Measurements from ENCODE around the gene ZNF215.
"Not testable (repeated sequence)": the region's sequence is repeated elsewhere in the genome, so short reads cannot be mapped to it uniquely, and the experiment has no call there.

ZNF215 gene

GRCh38 chr11:6941970-6942369 is 15.7 kb downstream of the ZNF215 start:
- no peaks in the 10 kb centered on the region for H3K9me3 ChIP-seq (ENCODE audit: control insufficient read depth, low read length)
- no peaks in the 10 kb centered on the region for H3K4me1 ChIP-seq (ENCODE audit: control insufficient read depth, insufficient read depth, low read length, poor library complexity, severe bottlenecking)
- no peaks in the 10 kb centered on the region for H3K36me3 ChIP-seq (ENCODE audit: control insufficient read depth, insufficient read depth, low read length)
- H3K27ac ChIP-seq (ENCODE audit: low read depth, low read length, severe bottlenecking) = no peak overlapping the region
- no peak overlapping the region for H3K4me3 ChIP-seq (ENCODE audit: extremely low read depth, insufficient read depth, low read length, poor library complexity, severe bottlenecking)

DNA sequence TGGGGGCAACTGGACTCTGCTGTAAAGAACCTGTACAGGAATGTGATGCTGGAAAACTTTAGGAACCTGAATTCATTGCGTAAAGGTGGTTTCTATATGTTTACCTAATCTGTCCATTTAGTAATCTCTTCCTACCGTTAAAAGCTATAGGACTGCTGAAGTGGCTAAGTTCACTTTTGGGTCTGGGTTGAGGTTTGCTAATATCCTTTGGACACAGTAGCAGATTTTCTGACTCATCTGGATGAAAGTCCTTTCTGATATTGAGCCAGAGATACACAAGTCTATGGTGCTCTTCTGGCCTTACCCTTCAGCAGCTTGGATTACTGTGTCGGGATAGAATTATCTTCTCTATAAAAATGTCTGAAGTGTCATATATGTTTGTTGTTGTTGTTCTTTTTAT is 16.9 kb downstream of the ZNF215 start:
- Histone ChIP-seq H3K9me3 (ENCODE audit: control insufficient read depth, low read length) (no peaks in the 10 kb centered on the region), H3K36me3 (ENCODE audit: control insufficient read depth, insufficient read depth, low read length) (no peaks in the 10 kb centered on the region), H3K4me3 (ENCODE audit: extremely low read depth, insufficient read depth, low read length, poor library complexity, severe bottlenecking) (no peak overlapping the region), H3K4me1 (ENCODE audit: control insufficient read depth, insufficient read depth, low read length, poor library complexity, severe bottlenecking) (no peaks in the 10 kb centered on the region), H3K27ac (ENCODE audit: low read depth, low read length, severe bottlenecking) (no peak overlapping the region)
- WGBS, 2 experiments (ENCODE audit: insufficient coverage in 2 of 2) = 100% methylated on average over 1 of the region's 3 CpGs; no CpG with 5 or more reads in 1 of the 2 experiments

DNA sequence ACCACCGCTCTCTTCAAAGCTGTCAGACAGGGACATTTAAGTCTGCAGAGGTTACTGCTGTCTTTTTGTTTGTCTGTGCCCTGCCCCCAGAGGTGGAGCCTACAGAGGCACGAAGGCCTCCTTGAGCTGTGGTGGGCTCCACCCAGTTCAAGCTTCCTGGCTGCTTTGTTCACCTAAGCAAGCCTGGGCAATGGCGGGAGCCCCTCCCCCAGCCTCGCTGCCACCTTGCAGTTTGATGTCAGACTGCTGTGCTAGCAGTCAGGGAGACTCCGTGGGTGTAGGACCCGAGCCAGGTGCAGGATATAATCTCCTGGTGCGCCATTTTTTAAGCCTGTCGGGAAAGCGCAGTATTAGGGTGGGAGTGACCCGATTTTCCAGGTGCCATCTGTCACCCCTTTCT is 28.0 kb downstream of the ZNF215 start:
- not testable (repeated sequence) for H3K27ac ChIP-seq (ENCODE audit: low read depth, low read length, severe bottlenecking); H3K4me1 ChIP-seq (ENCODE audit: control insufficient read depth, insufficient read depth, low read length, poor library complexity, severe bottlenecking); H3K9me3 ChIP-seq (ENCODE audit: control insufficient read depth, low read length); H3K4me3 ChIP-seq (ENCODE audit: extremely low read depth, insufficient read depth, low read length, poor library complexity, severe bottlenecking); H3K36me3 ChIP-seq (ENCODE audit: control insufficient read depth, insufficient read depth, low read length)
- 96 to 97% methylated on average over 5 to 9 of the region's 10 CpGs for WGBS, 2 experiments (ENCODE audit: insufficient coverage in 2 of 2)

DNA sequence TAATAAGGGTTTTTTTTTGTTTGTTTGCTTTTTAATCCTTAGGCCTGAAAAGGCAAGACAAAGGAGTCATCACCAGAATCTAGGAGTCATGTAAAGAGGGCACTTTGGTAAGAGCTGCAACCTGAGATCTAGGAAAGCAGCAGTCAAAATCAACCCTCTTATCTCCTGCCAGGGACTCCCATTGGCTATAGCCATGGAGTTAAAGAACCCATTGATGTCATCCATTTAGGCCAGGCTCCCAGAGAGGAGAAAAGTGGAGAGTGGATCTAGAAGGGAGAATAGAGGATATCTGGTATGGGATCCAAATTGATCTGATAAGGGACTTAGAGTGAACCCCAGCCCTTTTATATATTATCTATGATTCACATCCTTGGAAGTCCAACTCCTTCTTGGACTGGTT is 35.9 kb downstream of the ZNF215 start:
- H3K27ac ChIP-seq (ENCODE audit: low read depth, low read length, severe bottlenecking) = no peak overlapping the region
- no peaks in the 10 kb centered on the region for H3K9me3 ChIP-seq (ENCODE audit: control insufficient read depth, low read length)
- H3K4me3 ChIP-seq (ENCODE audit: extremely low read depth, insufficient read depth, low read length, poor library complexity, severe bottlenecking) = no peak overlapping the region
- H3K4me1 ChIP-seq (ENCODE audit: control insufficient read depth, insufficient read depth, low read length, poor library complexity, severe bottlenecking) = no peaks in the 10 kb centered on the region
- no peaks in the 10 kb centered on the region for H3K36me3 ChIP-seq (ENCODE audit: control insufficient read depth, insufficient read depth, low read length)

- whole genome bisulfite sequencing, 2 experiments (ENCODE audit: insufficient coverage in 2 of 2) = no CpG with 5 or more reads among the region's 1 CpG
- Histone ChIP-seq H3K4me3 (ENCODE audit: extremely low read depth, insufficient read depth, low read length, poor library complexity, severe bottlenecking) (no peak overlapping the region), H3K4me1 (ENCODE audit: control insufficient read depth, insufficient read depth, low read length, poor library complexity, severe bottlenecking) (no peaks in the 10 kb centered on the region), H3K36me3 (ENCODE audit: control insufficient read depth, insufficient read depth, low read length) (no peaks in the 10 kb centered on the region), H3K27ac (ENCODE audit: low read depth, low read length, severe bottlenecking) (no peak overlapping the region), H3K9me3 (ENCODE audit: control insufficient read depth, low read length) (no peaks in the 10 kb centered on the region)
These were observed 36.4 kb downstream of the ZNF215 start for GRCh38 chr11:6962673-6963072.

DNA sequence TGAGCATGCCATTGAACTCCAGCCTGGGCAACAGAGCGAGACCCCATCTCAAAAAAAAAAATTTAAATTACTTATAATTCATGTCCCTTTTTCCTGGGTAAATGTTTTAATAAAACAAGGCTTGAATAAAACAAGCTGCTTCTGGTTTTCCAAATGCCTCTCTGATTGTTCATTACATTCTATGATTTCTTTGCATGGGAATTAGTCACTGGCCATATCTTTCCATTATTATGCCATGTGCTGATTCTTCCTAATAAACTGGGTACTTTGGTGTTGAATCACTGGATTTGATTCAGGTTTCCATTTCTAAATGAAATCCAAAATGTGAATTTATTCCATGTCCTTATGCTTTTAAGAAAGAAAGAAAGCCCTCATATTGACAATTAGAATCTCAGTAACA is 42.6 kb downstream of the ZNF215 start:
- H3K27ac ChIP-seq (ENCODE audit: low read depth, low read length, severe bottlenecking) = no peak overlapping the region
- no peaks in the 10 kb centered on the region for H3K4me1 ChIP-seq (ENCODE audit: control insufficient read depth, insufficient read depth, low read length, poor library complexity, severe bottlenecking)
- H3K9me3 ChIP-seq (ENCODE audit: control insufficient read depth, low read length) = no peaks in the 10 kb centered on the region
- H3K4me3 ChIP-seq (ENCODE audit: extremely low read depth, insufficient read depth, low read length, poor library complexity, severe bottlenecking) = no peak overlapping the region
- no CpG with 5 or more reads among the region's 1 CpG for WGBS, 2 experiments (ENCODE audit: insufficient coverage in 2 of 2)
- no peaks in the 10 kb centered on the region for H3K36me3 ChIP-seq (ENCODE audit: control insufficient read depth, insufficient read depth, low read length)

DNA sequence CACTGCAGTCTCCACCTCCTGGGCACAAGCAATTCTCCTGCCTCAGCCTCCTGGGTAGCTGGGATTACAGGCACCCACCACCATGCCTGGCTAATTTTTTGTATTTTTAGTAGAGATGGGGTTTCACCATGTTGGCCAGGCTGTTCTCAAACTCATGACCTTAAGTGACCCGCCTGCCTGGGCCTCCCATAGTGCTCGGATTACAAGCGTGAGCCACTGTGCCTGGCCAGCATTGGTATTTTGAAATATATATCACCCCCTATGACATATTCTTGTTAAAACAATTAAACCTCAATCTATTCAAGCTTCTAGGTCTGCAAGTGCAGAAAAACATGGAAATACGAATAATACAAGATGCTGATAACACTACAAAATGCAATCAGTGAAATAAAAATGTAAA is 43.6 kb downstream of the ZNF215 start:
- not testable (repeated sequence) for H3K4me3 ChIP-seq (ENCODE audit: extremely low read depth, insufficient read depth, low read length, poor library complexity, severe bottlenecking); H3K9me3 ChIP-seq (ENCODE audit: control insufficient read depth, low read length); H3K36me3 ChIP-seq (ENCODE audit: control insufficient read depth, insufficient read depth, low read length); H3K27ac ChIP-seq (ENCODE audit: low read depth, low read length, severe bottlenecking); H3K4me1 ChIP-seq (ENCODE audit: control insufficient read depth, insufficient read depth, low read length, poor library complexity, severe bottlenecking)
- WGBS, 2 experiments (ENCODE audit: insufficient coverage in 2 of 2) = 90 to 100% methylated on average over 1 to 2 of the region's 4 CpGs

DNA sequence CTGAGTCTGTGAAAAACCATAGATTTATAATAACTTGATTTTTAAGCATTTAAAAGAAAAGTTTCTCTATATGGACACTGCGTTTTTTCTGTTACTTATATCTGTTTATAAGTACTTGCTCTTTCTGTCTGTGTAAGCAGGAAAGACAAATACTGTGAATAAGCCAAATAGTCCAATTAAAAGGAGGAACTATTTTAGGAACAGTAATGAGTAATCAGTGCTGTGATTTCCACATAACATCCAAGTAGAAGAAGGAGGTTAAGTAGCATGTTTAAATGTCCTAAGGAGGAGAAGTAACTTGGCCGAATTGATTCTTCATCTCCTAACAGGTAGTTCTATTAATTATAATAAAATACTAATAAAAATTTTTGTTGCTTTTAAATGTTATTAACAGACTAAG is 53.1 kb downstream of the ZNF215 start:
- Histone ChIP-seq H3K4me3 (ENCODE audit: extremely low read depth, insufficient read depth, low read length, poor library complexity, severe bottlenecking) (no peak overlapping the region), H3K36me3 (ENCODE audit: control insufficient read depth, insufficient read depth, low read length) (no peaks in the 10 kb centered on the region), H3K4me1 (ENCODE audit: control insufficient read depth, insufficient read depth, low read length, poor library complexity, severe bottlenecking) (no peaks in the 10 kb centered on the region), H3K9me3 (ENCODE audit: control insufficient read depth, low read length) (no peaks in the 10 kb centered on the region), H3K27ac (ENCODE audit: low read depth, low read length, severe bottlenecking) (no peak overlapping the region)
- WGBS, 2 experiments (ENCODE audit: insufficient coverage in 2 of 2) = no CpG with 5 or more reads among the region's 2 CpGs

DNA sequence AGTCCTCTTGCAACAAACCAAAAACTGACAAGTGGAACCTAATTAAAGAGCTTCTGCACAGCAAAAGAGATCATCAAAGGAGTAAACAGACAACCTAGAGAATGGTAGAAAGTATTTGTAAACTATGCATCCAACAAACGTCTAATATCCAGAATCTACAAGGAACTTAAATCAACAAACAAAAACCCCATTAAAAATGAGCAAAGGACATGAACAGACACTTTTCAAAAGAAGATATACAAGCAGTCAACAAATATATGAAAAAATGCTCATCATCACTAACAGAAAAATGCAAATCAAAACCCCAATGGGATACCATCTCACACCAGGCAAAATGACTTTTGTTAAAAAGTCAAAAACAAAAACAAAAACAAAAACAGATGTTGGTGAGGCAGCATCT is 60.3 kb downstream of the ZNF215 start:
- H3K4me1 ChIP-seq (ENCODE audit: control insufficient read depth, insufficient read depth, low read length, poor library complexity, severe bottlenecking) = no peaks in the 10 kb centered on the region
- no peak overlapping the region for H3K4me3 ChIP-seq (ENCODE audit: extremely low read depth, insufficient read depth, low read length, poor library complexity, severe bottlenecking)
- H3K36me3 ChIP-seq (ENCODE audit: control insufficient read depth, insufficient read depth, low read length) = no peaks in the 10 kb centered on the region
- no peak overlapping the region for H3K27ac ChIP-seq (ENCODE audit: low read depth, low read length, severe bottlenecking)
- no CpG with 5 or more reads among the region's 1 CpG for WGBS, 2 experiments (ENCODE audit: insufficient coverage in 2 of 2)
- no peaks in the 10 kb centered on the region for H3K9me3 ChIP-seq (ENCODE audit: control insufficient read depth, low read length)

DNA sequence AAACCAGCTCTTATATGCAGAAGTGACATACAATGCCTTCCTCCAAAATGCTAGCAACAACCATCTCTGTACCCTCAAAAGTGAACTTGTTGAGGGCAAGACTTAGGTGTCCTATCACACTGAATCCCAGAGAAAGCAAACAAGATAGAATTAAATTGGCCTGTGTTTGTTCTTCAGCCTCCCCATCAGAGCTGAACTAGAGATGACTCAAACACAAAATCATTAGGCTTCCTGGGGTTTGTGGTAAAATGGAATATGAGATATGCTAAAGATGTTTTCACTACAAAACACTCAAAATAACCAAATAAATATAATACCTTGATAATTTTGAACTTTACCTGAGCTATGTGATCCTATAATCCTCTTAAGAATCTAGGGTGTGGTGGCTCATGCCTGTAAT is 62.3 kb downstream of the ZNF215 start:
- H3K36me3 ChIP-seq (ENCODE audit: control insufficient read depth, insufficient read depth, low read length) = no peaks in the 10 kb centered on the region
- H3K4me3 ChIP-seq (ENCODE audit: extremely low read depth, insufficient read depth, low read length, poor library complexity, severe bottlenecking) = no peak overlapping the region
- no peaks in the 10 kb centered on the region for H3K9me3 ChIP-seq (ENCODE audit: control insufficient read depth, low read length)
- no peaks in the 10 kb centered on the region for H3K4me1 ChIP-seq (ENCODE audit: control insufficient read depth, insufficient read depth, low read length, poor library complexity, severe bottlenecking)
- H3K27ac ChIP-seq (ENCODE audit: low read depth, low read length, severe bottlenecking) = no peak overlapping the region

GRCh38 chr11:6991227-6991626 is 65.0 kb downstream of the ZNF215 start:
- H3K27ac ChIP-seq (ENCODE audit: low read depth, low read length, severe bottlenecking) = no peak overlapping the region
- no peaks in the 10 kb centered on the region for H3K9me3 ChIP-seq (ENCODE audit: control insufficient read depth, low read length)
- H3K4me1 ChIP-seq (ENCODE audit: control insufficient read depth, insufficient read depth, low read length, poor library complexity, severe bottlenecking) = no peaks in the 10 kb centered on the region
- 93 to 100% methylated on average over 3 to 4 of the region's 6 CpGs for WGBS, 2 experiments (ENCODE audit: insufficient coverage in 2 of 2)
- H3K4me3 ChIP-seq (ENCODE audit: extremely low read depth, insufficient read depth, low read length, poor library complexity, severe bottlenecking) = no peak overlapping the region
- no peaks in the 10 kb centered on the region for H3K36me3 ChIP-seq (ENCODE audit: control insufficient read depth, insufficient read depth, low read length)

DNA sequence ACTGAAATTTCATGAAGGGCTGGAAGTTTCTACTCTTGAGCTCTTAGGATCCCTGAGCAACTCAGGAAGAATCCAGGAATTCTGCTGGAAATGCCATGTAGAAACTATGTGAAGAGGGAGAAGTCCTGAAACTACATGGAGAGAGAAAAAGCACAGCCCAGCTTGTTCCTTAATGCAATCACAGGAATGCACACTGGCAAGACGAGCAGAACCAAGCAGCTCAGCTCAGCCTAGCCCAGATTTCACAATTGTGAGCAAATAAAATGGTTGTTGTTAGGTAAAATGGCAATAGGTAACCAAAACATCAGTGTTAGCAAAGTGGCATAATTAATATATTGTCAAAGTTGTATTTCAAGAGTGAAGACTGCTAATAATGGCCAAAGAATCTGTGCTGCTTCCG is 65.8 kb downstream of the ZNF215 start:
- Histone ChIP-seq H3K4me3 (ENCODE audit: extremely low read depth, insufficient read depth, low read length, poor library complexity, severe bottlenecking) (no peak overlapping the region), H3K27ac (ENCODE audit: low read depth, low read length, severe bottlenecking) (no peak overlapping the region), H3K9me3 (ENCODE audit: control insufficient read depth, low read length) (no peaks in the 10 kb centered on the region), H3K4me1 (ENCODE audit: control insufficient read depth, insufficient read depth, low read length, poor library complexity, severe bottlenecking) (no peaks in the 10 kb centered on the region), H3K36me3 (ENCODE audit: control insufficient read depth, insufficient read depth, low read length) (no peaks in the 10 kb centered on the region)
- 88 to 100% methylated on average over 1 of the region's 2 CpGs for WGBS, 2 experiments (ENCODE audit: insufficient coverage in 2 of 2)

Measured in mesodermal cell (in vitro differentiated cells).